ENCODE measurements around the gene PRKAB1.

PRKAB1 gene

DNA sequence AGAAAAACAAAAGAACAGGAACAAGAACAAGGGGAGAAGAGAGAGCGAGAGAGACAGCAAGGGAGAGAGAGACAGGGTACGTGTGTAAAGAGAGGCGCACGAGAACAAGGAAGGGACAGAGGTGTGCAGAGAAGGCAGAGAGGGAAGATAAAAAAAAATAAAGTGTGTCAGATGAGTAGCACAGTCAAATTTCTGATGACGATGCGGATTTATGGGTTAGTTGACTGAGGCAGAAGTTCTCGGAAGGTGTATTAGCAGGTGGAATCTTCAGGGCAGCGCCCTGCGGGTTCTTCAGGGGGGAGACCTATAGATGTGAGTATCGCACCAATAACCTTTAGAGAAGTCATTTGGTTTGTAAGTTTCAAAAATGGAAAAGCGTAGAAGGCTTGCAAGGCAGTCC is 44.8 kb downstream of the PRKAB1 start:
- DNase-seq (ENCODE audit: low read depth), result no peak

DNA sequence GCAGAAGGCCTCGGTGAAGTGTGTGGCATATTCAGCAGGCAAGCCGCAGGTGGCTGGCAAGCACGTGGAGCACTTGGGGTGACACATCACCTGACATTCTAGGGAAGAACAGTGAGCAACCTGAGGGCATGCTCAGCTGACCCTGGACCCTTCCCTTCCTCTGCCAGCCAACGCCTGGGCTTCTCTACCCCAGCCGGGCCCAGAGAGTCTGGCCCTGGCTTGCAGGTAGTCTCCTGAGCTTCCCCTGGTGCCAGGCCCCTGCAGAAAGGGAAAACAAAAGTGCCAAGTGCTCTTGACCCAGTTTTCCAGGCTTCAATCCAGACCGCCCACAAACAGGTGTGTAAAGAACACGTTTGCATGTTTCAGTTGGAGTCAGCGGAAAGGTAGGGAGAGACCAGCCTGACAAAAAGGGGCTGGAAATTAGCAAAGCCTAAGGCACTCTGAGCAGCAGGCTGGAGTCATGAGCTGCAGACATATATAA is 45.7 kb downstream of the PRKAB1 start:
- DNase-seq (ENCODE audit: low read depth), result no peak

DNA sequence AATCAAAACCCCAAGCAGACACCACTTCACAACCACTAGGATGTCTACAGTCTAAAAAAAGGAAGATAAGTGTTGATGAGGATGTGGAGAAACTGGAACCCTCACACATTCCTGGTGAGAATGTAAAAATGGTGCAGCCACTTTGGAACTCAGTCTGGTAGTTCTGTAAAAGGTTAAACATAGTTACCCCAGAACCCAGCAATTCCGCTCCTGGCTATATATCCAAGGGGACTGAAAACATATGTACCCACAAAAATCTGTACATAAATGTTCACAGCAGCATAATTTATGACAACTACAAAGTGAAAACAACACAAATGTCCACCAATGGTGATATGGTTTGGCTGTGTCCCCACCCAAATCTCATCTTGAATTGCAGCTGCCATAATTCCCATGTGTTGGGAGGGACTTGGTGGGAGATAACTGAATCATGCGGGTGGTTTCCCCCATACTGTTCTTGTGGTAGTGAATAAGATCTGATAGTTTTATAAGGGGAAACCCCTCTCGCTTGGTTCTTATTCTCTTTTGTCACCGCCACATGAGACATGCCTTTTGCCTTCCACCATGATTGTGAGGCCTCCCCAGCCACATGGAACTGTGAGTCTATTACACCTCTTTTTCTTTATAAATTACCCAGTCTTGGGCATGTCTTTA is 46.8 kb downstream of the PRKAB1 start:
- DNase-seq (ENCODE audit: low read depth), result no peak

DNA sequence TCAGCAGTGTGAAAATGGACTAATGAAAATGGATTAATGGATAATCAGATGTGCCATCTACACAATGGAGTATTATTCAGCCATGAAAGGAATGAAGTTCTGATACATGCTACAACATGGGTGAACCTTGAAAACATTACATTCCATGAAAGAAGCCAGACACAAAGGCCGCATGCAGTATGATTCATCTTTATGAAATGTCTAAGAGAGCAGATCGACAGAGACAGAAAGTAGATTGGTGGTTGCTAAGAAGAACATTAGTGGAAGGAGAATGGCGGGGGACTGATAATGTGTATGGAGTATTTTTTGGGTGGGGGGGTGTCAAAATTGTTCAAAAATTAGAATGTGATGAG is 47.3 kb downstream of the PRKAB1 start:
- no peak for DNase-seq (ENCODE audit: low read depth)

DNA sequence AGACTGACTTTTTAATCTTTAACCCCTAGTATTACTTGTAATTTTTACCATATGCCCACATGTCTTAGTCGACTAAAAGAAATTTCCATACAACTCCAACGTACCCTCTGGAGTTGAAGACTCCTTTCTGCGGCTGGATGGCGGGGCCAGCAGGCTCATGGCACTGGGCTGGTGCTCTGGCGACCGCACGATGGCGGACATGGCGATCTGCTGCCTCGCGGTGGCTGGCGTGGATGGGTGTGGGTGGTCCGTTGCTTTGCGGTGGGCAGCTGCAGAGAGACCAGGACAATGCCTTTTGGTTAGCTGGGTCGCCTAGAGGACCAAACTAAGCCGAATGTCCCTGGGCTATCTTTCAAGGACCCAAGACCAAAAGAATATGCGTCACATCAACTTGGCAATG is 50.2 kb downstream of the PRKAB1 start:
- no peak for DNase-seq (ENCODE audit: low read depth)

DNA sequence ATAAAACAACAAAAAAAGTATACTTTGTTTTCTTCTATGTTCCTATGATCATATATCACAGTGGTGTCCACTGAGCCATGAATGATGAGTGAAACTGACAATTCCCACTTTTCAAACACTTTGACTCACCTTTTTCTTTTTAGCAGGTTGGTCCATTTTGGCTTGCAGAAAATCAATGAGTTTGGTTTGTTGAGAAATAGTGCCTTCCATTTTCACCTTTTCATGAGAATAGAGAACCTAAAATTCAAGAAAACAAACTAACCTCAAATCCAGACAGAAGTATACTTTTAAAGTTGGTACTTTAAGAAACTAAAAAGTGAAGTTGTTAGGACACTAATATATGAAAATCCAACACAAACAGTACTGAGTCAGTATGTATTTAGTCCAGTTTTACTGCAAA is 52.4 kb downstream of the PRKAB1 start:
- no peak for DNase-seq (ENCODE audit: low read depth)

DNA sequence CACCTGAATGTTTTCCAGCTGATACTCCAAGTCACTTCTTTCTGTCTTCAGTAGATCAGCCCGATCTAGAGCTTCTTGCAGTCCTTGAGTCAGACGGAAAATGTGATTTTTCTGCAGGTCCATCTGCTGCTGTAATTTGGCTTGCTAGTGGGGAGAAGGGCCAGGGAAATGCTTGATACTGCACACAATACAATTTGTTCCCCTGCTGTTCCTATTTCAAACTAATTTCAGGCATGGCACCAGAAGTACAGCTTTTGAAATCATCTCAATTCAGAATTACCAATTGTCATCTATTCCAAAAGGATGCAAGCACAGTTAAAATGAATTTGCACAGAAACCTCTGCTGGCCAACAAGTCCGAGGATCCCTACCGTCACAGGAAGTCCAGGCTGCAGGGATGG is 53.4 kb downstream of the PRKAB1 start:
- no peak for DNase-seq (ENCODE audit: low read depth)

DNA sequence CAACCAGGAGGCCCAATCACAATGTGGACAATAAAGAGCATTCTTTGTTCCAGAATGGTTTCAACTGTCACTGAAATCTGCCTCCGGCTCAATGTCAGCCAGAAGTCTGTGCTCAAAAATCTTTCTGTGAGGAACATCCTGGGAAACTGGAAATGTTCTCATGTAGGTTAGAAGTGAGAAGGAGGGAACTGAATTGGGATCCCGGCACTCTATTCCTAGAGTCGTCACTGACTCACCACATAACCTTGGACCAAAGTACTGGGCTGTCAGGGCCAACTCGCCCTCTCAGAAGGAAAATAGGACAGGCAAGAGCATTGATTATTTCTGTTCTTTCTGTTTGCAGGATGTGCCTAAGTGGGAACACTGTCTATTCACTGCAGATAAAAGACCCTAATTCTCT is 57.6 kb downstream of the PRKAB1 start:
- DNase-seq (ENCODE audit: low read depth), result no peak

DNA sequence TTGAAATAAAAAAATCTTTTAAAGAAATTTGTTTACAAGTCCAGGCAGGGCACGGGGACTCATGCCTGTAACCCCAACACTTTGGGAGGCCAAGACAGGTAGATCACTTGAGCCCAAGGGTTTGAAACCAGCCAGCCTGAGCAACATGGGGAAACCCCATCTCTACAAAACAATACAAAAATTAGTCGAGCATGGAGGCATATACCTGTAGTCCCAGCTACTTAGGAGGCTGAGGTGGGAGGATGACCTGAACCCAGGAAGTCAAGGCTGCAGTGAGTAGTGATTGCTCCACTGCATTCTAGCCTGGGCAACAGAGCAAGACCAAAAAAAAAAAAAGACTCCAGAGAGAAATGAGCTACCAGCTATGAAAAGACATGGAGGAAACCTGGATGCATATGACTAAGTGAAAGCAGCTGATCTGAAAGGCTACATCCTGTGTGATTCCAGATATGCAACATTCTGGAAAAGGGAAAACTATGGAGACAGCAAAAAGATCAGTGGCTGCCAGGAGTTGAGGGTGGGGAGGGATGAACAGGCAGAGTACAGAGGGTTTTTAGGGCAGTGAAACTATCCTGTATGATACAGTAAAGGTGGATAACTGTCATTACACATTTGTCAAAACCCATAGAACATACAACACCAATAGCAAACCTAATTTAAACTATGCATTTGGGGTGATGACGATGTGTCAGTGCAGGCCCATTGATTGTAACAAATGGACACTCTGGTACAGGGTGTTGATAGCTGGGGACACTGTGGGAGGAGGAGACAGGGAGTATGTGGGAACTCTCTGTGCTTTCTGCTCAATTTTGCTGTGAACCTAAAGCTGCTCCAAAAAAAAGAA is 59.9 kb downstream of the PRKAB1 start:
- no peak for DNase-seq (ENCODE audit: low read depth)

DNA sequence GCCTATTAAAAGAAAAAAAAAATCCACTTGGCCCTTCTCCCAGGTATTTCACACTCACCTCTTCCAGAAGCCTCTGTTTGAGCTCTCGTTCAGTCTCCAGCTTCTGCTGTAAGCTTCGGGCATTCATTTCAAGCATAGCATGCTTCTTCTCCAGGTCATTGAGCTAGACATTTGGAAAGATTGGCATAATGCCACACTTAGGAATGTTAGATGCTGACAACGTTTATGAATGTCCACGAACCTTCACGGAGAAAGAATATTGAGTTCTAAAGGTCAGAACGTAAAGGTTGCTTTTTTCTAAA is 60.5 kb downstream of the PRKAB1 start:
- DNase-seq (ENCODE audit: low read depth), result no peak

DNA sequence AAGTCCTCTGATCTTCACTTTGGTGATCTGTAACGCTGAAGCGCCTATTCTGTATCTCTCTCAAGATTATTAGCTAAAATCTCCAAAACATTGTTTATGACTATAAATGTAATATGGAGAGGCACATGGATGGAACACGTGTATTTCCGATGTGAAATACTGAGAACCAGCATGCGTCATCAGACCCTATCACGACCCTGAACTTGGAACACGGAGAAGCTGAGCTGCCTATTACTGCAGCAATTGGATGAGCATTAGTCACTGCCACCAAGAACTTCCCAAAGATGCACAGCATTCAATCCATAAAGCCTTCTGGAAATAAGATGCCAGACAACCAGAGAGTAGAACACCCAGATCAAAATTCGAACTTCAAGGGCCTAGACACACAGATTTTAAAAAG is 61.9 kb downstream of the PRKAB1 start:
- DNase-seq (ENCODE audit: low read depth), result no peak

DNA sequence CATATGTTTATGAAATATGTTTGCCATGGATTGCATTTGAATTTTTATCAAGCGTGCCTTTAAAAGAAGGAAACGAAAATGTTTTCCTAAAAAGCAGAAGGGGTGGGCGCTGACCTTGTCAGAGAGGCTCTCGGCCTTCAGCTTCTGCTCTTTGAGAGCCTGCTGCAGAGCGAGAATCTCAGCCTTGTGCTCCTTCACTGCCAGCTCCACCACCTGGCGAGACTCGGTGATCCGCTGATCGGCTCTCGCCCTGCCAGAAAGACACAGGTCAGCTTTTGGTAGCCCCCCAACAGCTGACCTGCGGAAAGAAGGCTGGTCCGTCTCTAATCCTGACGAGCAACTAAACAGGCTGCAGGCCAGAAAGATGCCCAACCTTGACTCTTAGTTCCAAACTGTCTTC is 62.4 kb downstream of the PRKAB1 start:
- DNase-seq (ENCODE audit: low read depth), result no peak

Data from stimulated activated CD8-positive, alpha-beta memory T cell treated with anti-CD3 and anti-CD28 coated beads, Interleukin-12 subunit alpha, Interleukin-12 subunit beta, amount 100 ng/mL, for 1 hour (primary cell).